ENCODE results near the gene MRPS12.

The MRPS12 gene

GRCh38 chr19:38893341-38893771, 37.4 kb upstream of the MRPS12 start:
- no peak overlapping the region for H3K4me2 ChIP-seq (ENCODE audit: low read length)
- no peaks in the 10 kb centered on the region for H3K36me3 ChIP-seq (replicated peaks; ENCODE audit: low read depth, low read length)

DNA sequence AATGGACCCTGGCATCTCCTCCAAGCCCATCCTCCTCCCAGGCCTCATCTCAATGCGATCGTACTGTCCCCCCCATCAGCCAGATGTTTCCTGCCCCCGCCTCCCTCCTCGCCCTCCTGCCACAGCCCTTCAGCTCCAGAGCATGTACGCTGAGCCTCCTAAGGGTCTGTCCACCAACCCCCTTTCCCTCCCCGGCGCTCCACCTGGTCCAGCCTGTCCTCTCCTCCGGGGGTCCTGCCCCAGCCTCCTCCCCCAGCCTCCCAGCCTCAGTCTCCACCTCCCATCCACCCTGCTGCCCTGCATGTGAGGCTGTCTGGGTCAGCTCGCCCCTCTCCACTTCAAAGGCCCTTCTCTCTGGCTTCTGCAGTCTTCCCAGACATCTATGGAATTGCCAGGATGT, 35.8 kb upstream of the MRPS12 start:
- Histone ChIP-seq H3K4me3 (ENCODE audit: low read length) (no peak overlapping the region), H3K4me1 (ENCODE audit: low read length) (peaks cover 8% of the 10 kb centered on the region), H3K27ac (ENCODE audit: low read length) (no peak overlapping the region), H2AFZ (ENCODE audit: low read depth, low read length) (no peak overlapping the region), H3K9ac (ENCODE audit: low read length) (no peak overlapping the region), H4K20me1 (ENCODE audit: insufficient read depth, low read length) (no peaks in the 10 kb centered on the region), H3K4me2 (ENCODE audit: low read length) (no peak overlapping the region), H3K79me2 (ENCODE audit: low read length) (peaks cover 1% of the 10 kb centered on the region; the same call in 1 of the 2 replicates), H3K9me3 (ENCODE audit: insufficient read depth, low read length) (no peaks in the 10 kb centered on the region), H3K27me3 (ENCODE audit: low read depth, low read length) (no peaks in the 10 kb centered on the region), H3K36me3 (replicated peaks; ENCODE audit: low read depth, low read length) (no peaks in the 10 kb centered on the region)
- TF ChIP-seq CTCF (IDR thresholded peaks at IDR 0.05; ENCODE audit: low read depth, low read length) (no peak), EZH2phosphoT487 (IDR thresholded peaks at IDR 0.05; ENCODE audit: low read depth) (no peak)

More at GRCh38 chr19:38893341-38893771, 37.4 kb upstream of the MRPS12 start:
- Histone ChIP-seq H3K9me3 (ENCODE audit: insufficient read depth, low read length) (no peaks in the 10 kb centered on the region), H4K20me1 (ENCODE audit: insufficient read depth, low read length) (no peaks in the 10 kb centered on the region), H3K79me2 (ENCODE audit: low read length) (no peaks in the 10 kb centered on the region), H2AFZ (ENCODE audit: low read depth, low read length) (no peak overlapping the region), H3K9ac (ENCODE audit: low read length) (no peak overlapping the region), H3K27me3 (ENCODE audit: low read depth, low read length) (no peaks in the 10 kb centered on the region), H3K4me3 (ENCODE audit: low read length) (no peak overlapping the region), H3K4me1 (ENCODE audit: low read length) (peaks cover 2% of the 10 kb centered on the region), H3K27ac (ENCODE audit: low read length) (no peak overlapping the region)
- TF ChIP-seq CTCF (IDR thresholded peaks at IDR 0.05; ENCODE audit: low read depth, low read length) (no peak), EZH2phosphoT487 (IDR thresholded peaks at IDR 0.05; ENCODE audit: low read depth) (no peak)

- peak overlapping the region; percentile 83 for H3K9ac ChIP-seq (ENCODE audit: low read length)
- H3K9me3 ChIP-seq (ENCODE audit: insufficient read depth, low read length), result no peaks in the 10 kb centered on the region
- peak overlapping the region; percentile 89 for H3K4me3 ChIP-seq (ENCODE audit: low read length)
- peaks cover 32% of the 10 kb centered on the region for H3K79me2 ChIP-seq (ENCODE audit: low read length)
- no peaks in the 10 kb centered on the region for H4K20me1 ChIP-seq (ENCODE audit: insufficient read depth, low read length)
- peaks cover 13% of the 10 kb centered on the region for H3K4me1 ChIP-seq (ENCODE audit: low read length)
- H3K4me2 ChIP-seq (ENCODE audit: low read length), result peak overlapping the region; percentile 100
- H3K27me3 ChIP-seq (ENCODE audit: low read depth, low read length), result no peaks in the 10 kb centered on the region
- H2AFZ ChIP-seq (ENCODE audit: low read depth, low read length), result peak overlapping the region; percentile 78; the same call in 1 of the 2 replicates
- H3K36me3 ChIP-seq (replicated peaks; ENCODE audit: low read depth, low read length), result peaks cover 6% of the 10 kb centered on the region
- TF ChIP-seq EZH2phosphoT487 (IDR thresholded peaks at IDR 0.05; ENCODE audit: low read depth), result no peak
- no peak for TF ChIP-seq CTCF (IDR thresholded peaks at IDR 0.05; ENCODE audit: low read depth, low read length)
- no peak overlapping the region for H3K27ac ChIP-seq (ENCODE audit: low read length)
Observed at GRCh38 chr19:38898788-38899446, 31.8 kb upstream of the MRPS12 start.

DNA sequence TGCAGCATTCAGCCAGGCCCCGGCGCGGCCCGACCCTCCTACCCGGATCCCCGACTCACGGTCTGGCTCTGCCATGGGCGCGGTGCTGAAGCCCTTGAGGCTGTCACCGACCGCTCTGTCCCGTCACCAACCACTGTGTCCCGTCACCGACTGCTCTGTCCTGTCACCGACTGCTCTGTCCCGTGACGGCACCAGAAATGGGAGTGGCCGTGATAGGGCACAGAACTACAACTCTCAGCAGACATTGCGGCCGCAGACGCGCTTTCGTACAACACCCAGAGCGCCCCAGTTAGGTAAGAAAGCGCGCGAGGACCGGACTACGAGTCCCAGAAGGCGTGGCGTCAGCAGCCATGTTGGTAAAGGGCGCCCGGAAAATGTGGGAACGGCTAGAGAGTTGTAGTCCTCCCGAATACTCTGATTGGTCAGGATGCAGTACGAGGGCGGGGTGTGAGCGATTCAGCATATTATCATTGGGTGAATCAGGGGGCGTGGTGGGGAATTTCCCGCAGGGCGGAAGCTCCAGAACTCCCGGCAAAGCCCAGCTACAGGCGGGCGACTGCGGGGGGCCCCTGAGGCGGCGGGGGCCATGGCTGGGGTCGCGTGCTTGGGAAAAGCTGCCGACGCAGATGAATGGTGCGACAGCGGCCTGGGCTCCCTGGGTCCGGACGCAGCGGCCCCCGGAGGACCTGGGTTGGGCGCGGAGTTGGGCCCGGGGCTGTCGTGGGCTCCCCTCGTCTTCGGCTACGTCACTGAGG, 31.1 kb upstream of the MRPS12 start, which contains the start of the genes NFKBIB and SIRT2:
TSS of gene NFKBIB (plus strand) at position 523 of the 755 bp plus-strand sequence. CDS start at position 587, 64 bp downstream.
TSS of gene SIRT2 (minus strand) at position 172 of the 755 bp plus-strand sequence. CDS start at position 75, 97 bp downstream.
- Histone ChIP-seq H3K4me3 (ENCODE audit: low read length) (peak within 1 kb of the TSS; percentile 89), H3K36me3 (replicated peaks; ENCODE audit: low read depth, low read length) (peaks cover 12% of the 10 kb centered on the region), H2AFZ (ENCODE audit: low read depth, low read length) (peak within 1 kb of the TSS; percentile 78), H3K9me3 (ENCODE audit: insufficient read depth, low read length) (no peaks in the 10 kb centered on the region), H3K79me2 (ENCODE audit: low read length) (peaks cover 37% of the 10 kb centered on the region), H3K27me3 (ENCODE audit: low read depth, low read length) (no peaks in the 10 kb centered on the region), H3K4me1 (ENCODE audit: low read length) (peaks cover 13% of the 10 kb centered on the region), H3K27ac (ENCODE audit: low read length) (peak within 1 kb of the TSS; percentile 47), H4K20me1 (ENCODE audit: insufficient read depth, low read length) (no peaks in the 10 kb centered on the region), H3K9ac (ENCODE audit: low read length) (peak within 1 kb of the TSS; percentile 87), H3K4me2 (ENCODE audit: low read length) (peak within 1 kb of the TSS; percentile 100)
- no peak for TF ChIP-seq CTCF (IDR thresholded peaks at IDR 0.05; ENCODE audit: low read depth, low read length)
- no peak for TF ChIP-seq EZH2phosphoT487 (IDR thresholded peaks at IDR 0.05; ENCODE audit: low read depth)

Data from OCI-LY3 (cell line).